GM18507 (cell line): Measurements from ENCODE around the gene SPDYE2B.
"Not testable (repeated sequence)": the region's sequence is repeated elsewhere in the genome, so short reads cannot be mapped to it uniquely, and the experiment has no call there.

Experiments used
- DNase-seq: peaks from one replicate; pipeline ENCODE4 v3.0.0; 2011; ENCODE audit warnings: low read depth; ENCODE audit not compliant: insufficient read length; ENCODE audit errors: extremely low spot score
- FAIRE-seq: peaks from 2 replicates; lab custom pipeline; 2011; peaks lifted over from hg19 to GRCh38; lab: Jason Lieb, UNC

The SPDYE2B gene

GRCh38 chr7:102649924-102650323, at the start of gene SPDYE2B:
TSS of gene SPDYE2B (plus strand) at chr7:102650319. CDS start at chr7:102652349, 2,030 bp downstream.
- not testable (repeated sequence) for DNase-seq, FAIRE-seq

GRCh38 chr7:102602317-102602716, 47.8 kb upstream of the SPDYE2B start:
- not testable (repeated sequence) for FAIRE-seq, DNase-seq

- DNase-seq, FAIRE-seq: not testable (repeated sequence)
Measured at GRCh38 chr7:102604431-102605145, 45.5 kb upstream of the SPDYE2B start.

GRCh38 chr7:102606848-102607247, 43.3 kb upstream of the SPDYE2B start:
- not testable (repeated sequence) for DNase-seq, FAIRE-seq

GRCh38 chr7:102609734-102610133, 40.4 kb upstream of the SPDYE2B start:
- not testable (repeated sequence) for FAIRE-seq, DNase-seq

- FAIRE-seq, DNase-seq: not testable (repeated sequence)
Measured at GRCh38 chr7:102610441-102610840, 39.7 kb upstream of the SPDYE2B start.

GRCh38 chr7:102611013-102611674, 39.0 kb upstream of the SPDYE2B start:
- FAIRE-seq: peak; percentile 73
- DNase-seq: not testable (repeated sequence)

GRCh38 chr7:102611675-102612325, 38.3 kb upstream of the SPDYE2B start:
- FAIRE-seq, DNase-seq: not testable (repeated sequence)

GRCh38 chr7:102613575-102614345, 36.4 kb upstream of the SPDYE2B start:
- DNase-seq: not testable (repeated sequence)
- FAIRE-seq: peak; percentile 95

- FAIRE-seq: not testable (repeated sequence)
Measured at GRCh38 chr7:102614346-102614697, 35.8 kb upstream of the SPDYE2B start.

GRCh38 chr7:102614873-102615272, 35.2 kb upstream of the SPDYE2B start:
- FAIRE-seq, DNase-seq: not testable (repeated sequence)

More at GRCh38 chr7:102614346-102614697, 35.8 kb upstream of the SPDYE2B start:
- not testable (repeated sequence) for DNase-seq

GRCh38 chr7:102615930-102616329, 34.2 kb upstream of the SPDYE2B start:
- FAIRE-seq, DNase-seq: not testable (repeated sequence)

GRCh38 chr7:102616507-102617125, 33.5 kb upstream of the SPDYE2B start, which contains the start of gene RASA4:
TSS of gene RASA4 (minus strand) at chr7:102616756. CDS start at chr7:102616689, 67 bp downstream.
- FAIRE-seq: peak; percentile 56
- DNase-seq: not testable (repeated sequence)

- FAIRE-seq: not testable (repeated sequence)
Measured at GRCh38 chr7:102618122-102618521, 32.0 kb upstream of the SPDYE2B start.

GRCh38 chr7:102627271-102627904, 22.7 kb upstream of the SPDYE2B start:
- DNase-seq, FAIRE-seq: not testable (repeated sequence)

More at GRCh38 chr7:102618122-102618521, 32.0 kb upstream of the SPDYE2B start:
- not testable (repeated sequence) for DNase-seq

GRCh38 chr7:102630622-102631021, 19.5 kb upstream of the SPDYE2B start:
- DNase-seq, FAIRE-seq: not testable (repeated sequence)

- not testable (repeated sequence) for DNase-seq
Measured at GRCh38 chr7:102634299-102634698, 15.8 kb upstream of the SPDYE2B start.

GRCh38 chr7:102635354-102635753, 14.8 kb upstream of the SPDYE2B start:
- FAIRE-seq, DNase-seq: not testable (repeated sequence)

More at GRCh38 chr7:102634299-102634698, 15.8 kb upstream of the SPDYE2B start:
- not testable (repeated sequence) for FAIRE-seq
